ENCODE measurements around the gene VAV3.

DNA sequence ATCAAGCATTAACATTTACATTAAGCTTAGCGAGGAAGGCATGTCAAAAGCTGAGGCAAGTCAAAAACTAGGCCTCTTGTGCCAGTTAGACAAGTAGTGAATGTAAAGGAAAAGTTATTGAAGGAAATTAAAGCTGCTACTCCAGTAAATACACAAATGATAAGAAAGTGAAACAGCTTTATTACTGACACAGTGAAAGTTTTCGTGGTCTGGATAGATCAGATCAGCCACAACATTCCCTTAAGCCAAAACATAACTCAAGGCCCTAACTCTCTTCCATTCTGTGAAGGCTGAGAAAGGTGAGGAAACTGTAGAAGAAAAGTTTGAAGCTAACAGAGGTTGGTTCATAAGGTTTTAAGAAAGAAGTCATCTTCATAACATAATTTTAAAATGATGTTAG lies 131.9 kb downstream of the VAV3 start:
- TF ChIP-seq, protein P1, sequence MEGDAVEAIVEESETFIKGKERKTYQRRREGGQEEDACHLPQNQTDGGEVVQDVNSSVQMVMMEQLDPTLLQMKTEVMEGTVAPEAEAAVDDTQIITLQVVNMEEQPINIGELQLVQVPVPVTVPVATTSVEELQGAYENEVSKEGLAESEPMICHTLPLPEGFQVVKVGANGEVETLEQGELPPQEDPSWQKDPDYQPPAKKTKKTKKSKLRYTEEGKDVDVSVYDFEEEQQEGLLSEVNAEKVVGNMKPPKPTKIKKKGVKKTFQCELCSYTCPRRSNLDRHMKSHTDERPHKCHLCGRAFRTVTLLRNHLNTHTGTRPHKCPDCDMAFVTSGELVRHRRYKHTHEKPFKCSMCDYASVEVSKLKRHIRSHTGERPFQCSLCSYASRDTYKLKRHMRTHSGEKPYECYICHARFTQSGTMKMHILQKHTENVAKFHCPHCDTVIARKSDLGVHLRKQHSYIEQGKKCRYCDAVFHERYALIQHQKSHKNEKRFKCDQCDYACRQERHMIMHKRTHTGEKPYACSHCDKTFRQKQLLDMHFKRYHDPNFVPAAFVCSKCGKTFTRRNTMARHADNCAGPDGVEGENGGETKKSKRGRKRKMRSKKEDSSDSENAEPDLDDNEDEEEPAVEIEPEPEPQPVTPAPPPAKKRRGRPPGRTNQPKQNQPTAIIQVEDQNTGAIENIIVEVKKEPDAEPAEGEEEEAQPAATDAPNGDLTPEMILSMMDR (IDR thresholded peaks at IDR 0.05): no peak
- TF ChIP-seq EP300 (IDR thresholded peaks at IDR 0.05; ENCODE audit: low read depth) (no peak), POLR2AphosphoS5 (IDR thresholded peaks at IDR 0.05) (no peak), POLR2A (IDR thresholded peaks at IDR 0.05) (no peak)

Data from transverse colon (tissue), 4 donors.